GM10248 (cell line): Measurements from ENCODE around the gene SLC34A3.

Experiments
- CTCF ChIA-PET: fragments of 300-600 bp; sonication (Branson Sonifier 250); formaldehyde crosslinking; extraction: SDS; loops from one replicate; lab custom pipeline; 2021; ENCODE audit warnings: antibody characterized with exemption; lab: Yijun Ruan, JAX
- POLR2A ChIA-PET: fragments of 350-650 bp; sonication (Branson Sonifier 250); formaldehyde crosslinking; extraction: SDS; loops from one replicate; lab custom pipeline; 2020; ENCODE audit warnings: antibody characterized with exemption; lab: Yijun Ruan, JAX
- DNase-seq: peaks from one replicate; pipeline ENCODE4 v3.0.0; 2012; ENCODE audit errors: extremely low spot score
- TF ChIP-seq, protein P1 (sequence below): IDR thresholded peaks from 2 replicates; pipeline ENCODE4 v1.5.1; 2012; ENCODE audit warnings: mild to moderate bottlenecking, low read depth; ENCODE audit errors: extremely low read depth, missing control alignments, control extremely low read depth

SLC34A3 gene

DNA sequence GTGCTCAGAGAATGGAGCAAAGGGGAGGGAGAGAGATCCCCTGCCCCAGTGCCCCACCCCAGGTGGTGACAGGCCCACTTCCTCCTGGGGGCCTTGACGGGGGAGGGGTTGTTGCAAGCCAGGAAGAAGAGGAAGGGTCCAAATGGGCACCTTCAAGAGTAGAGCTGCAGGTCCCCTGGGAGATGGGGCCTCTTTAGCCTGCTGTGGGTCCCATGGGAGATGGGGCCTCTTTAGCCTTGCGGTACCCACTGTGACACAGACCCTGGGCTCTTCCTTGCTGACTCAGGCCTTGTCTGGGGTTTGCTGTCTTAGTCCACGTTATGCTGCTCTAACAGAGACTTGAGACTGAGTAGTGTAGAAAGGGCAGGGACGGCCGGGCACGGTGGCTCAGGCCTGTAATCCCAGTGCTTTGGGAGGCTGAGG lies 37.2 kb downstream of the SLC34A3 start:
- ChIA-PET POLR2A (interaction anchor here (1.0 to 1.2 kb wide), 2 partner anchors 25 to 27 kb away, joined by 3 to 6 read pairs; partner anchors contain the start of gene TUBB4B), CTCF (interaction anchor here (0.9 to 1.3 kb wide), 4 partner anchors 9 to 239 kb away, joined by 3 to 4 read pairs (median 4); partner anchors contain the start of gene TOR4A)
- DNase-seq: no peak
- TF ChIP-seq, protein P1, sequence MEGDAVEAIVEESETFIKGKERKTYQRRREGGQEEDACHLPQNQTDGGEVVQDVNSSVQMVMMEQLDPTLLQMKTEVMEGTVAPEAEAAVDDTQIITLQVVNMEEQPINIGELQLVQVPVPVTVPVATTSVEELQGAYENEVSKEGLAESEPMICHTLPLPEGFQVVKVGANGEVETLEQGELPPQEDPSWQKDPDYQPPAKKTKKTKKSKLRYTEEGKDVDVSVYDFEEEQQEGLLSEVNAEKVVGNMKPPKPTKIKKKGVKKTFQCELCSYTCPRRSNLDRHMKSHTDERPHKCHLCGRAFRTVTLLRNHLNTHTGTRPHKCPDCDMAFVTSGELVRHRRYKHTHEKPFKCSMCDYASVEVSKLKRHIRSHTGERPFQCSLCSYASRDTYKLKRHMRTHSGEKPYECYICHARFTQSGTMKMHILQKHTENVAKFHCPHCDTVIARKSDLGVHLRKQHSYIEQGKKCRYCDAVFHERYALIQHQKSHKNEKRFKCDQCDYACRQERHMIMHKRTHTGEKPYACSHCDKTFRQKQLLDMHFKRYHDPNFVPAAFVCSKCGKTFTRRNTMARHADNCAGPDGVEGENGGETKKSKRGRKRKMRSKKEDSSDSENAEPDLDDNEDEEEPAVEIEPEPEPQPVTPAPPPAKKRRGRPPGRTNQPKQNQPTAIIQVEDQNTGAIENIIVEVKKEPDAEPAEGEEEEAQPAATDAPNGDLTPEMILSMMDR: no peak

DNA sequence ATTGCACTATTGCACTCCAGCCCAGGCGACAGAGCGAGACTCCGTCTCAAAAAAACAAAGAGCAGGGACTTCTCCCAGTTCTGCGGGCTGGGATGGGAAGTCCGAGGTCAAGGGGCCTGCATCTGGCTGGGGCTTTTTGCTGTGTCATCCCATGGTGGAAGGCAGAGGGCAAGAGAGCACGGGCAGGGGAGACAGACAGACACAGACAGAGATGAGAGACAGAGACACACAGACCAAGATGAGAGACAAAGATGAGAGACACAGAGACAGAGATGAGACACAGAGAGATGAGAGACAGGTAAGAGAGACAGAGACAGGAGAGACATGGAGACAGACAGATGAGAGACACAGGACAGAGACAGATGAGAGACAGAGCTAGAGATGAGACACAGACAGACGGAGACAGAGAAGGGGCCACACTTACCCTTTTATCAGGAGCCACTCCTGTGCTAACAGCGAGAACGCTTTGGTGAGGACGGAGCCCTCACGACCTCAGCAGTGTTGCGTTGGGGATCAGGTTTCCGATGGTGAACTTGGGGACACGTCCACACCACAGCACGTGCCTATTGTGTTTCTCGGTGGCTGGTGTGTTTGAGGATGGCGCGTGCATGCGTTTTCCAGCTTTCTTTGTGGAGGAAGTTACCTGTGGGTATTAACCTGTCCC lies 38.0 kb downstream of the SLC34A3 start:
- POLR2A ChIA-PET: interaction anchor here (1.0 to 1.1 kb wide), 2 partner anchors 28 kb away, joined by 3 to 6 read pairs; partner anchors contain the start of gene TUBB4B
- CTCF ChIA-PET: interaction anchor here (0.9 to 1.1 kb wide), 2 partner anchors 9 to 10 kb away, joined by 3 to 4 read pairs; partner anchors contain the start of gene TOR4A
- DNase-seq: no peak

DNA sequence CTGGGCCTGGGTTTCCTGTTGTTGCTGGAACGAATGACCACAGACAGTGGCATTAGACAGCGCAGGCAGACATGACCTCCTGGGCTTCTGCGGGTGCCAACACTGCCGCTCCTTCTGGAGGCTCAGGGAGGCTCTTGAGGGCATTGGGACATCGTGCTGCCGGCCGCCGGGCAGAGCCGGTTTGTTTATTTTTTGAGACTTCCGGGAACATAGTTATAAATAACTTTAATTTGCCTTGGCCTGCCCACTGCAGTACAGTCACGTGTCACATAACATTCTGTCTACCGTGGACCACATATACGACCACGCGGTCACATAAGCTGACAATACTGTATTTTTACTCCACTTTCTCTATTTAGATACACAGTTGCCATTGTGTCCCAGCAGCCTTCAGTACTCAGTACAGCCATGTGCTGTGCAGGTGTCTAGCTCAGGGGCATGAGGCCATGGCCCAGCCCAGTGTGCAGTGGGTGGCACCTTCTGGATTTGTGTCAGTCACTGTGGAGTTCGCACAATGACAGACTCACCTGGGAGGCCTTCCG lies 38.6 kb downstream of the SLC34A3 start:
- no peak for DNase-seq
- POLR2A ChIA-PET: interaction anchor here (1.1 kb wide), 1 partner anchor 28 kb away, joined by 6 read pairs; the partner anchor contains the start of gene TUBB4B
- TF ChIP-seq, protein P1: no peak
- CTCF ChIA-PET: interaction anchor here (0.9 to 1.1 kb wide), 2 partner anchors 8 to 10 kb away, joined by 3 to 4 read pairs; partner anchors contain the start of gene TOR4A

More for the DNA sequence above, 38.0 kb downstream of the SLC34A3 start:
- TF ChIP-seq, protein P1: no peak

DNA sequence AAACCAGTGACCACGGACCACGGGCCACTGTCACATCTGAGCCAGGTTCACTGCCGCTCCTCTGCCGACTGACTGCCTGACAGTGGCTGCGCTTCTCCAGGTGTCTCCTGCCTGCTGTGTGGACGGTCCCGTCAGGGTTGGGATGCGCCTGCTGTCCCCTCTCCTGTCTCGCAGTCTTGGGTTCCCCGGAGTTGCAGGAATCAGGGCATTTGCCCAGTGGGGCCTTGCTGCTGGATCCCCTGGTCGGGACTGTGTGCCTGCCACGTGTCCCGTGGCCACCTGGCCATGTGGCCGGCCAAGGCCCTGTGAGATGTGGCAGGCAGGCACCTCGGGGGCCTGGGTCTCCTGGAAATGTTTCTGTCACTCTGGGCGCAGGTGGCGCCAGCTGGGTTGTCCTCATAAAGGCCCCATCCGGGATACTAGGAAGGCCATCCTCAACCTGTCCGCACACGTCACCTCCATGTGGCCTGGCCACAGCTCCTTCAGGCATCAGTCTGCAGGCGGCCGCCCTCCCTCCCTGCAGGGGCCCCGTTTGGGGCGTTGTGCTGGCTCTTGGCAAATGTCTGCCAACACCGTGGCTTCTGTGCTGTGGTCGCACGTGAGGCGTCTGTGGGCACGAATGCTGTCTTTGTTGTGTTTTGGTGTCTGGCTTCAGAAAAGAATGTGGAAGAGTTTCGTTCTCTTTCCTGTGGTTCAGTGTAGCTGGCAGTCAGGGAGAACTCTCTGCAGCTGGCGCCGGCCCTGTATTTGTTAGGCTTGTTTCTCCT lies 40.4 kb downstream of the SLC34A3 start:
- CTCF ChIA-PET: interaction anchor here (0.9 to 1.6 kb wide), 2 partner anchors 16 to 31 kb away, joined by 3 to 5 read pairs; partner anchors contain the start of gene NRARP
- no peak for DNase-seq
- TF ChIP-seq, protein P1: no peak
- POLR2A ChIA-PET: no interaction called here

DNA sequence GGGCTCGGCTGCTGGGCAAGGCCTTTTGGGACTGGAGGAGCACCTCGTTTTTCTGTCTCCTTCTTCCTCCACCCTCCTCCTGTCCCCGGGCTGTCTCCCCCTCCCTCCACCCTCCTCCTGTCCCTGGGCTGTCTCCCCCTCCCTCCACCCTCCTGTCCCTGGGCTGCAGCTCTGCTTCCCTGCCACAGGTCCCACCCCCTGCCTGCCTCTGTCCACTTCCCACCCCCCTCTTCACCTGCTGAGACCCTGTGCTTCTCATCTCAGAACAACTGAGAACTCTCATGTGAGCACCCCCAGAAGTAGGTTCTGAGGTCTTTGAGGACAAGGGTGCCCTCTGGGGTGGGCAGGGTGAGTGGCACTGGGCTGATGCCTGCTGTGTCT lies 41.0 kb downstream of the SLC34A3 start:
- no peak for DNase-seq
- CTCF ChIA-PET: interaction anchor here (1.5 to 1.6 kb wide), 2 partner anchors 11 to 15 kb away, joined by 5 to 7 read pairs; no protein-coding TSS in a partner anchor
- POLR2A ChIA-PET: no interaction called here
- TF ChIP-seq, protein P1: no peak

DNA sequence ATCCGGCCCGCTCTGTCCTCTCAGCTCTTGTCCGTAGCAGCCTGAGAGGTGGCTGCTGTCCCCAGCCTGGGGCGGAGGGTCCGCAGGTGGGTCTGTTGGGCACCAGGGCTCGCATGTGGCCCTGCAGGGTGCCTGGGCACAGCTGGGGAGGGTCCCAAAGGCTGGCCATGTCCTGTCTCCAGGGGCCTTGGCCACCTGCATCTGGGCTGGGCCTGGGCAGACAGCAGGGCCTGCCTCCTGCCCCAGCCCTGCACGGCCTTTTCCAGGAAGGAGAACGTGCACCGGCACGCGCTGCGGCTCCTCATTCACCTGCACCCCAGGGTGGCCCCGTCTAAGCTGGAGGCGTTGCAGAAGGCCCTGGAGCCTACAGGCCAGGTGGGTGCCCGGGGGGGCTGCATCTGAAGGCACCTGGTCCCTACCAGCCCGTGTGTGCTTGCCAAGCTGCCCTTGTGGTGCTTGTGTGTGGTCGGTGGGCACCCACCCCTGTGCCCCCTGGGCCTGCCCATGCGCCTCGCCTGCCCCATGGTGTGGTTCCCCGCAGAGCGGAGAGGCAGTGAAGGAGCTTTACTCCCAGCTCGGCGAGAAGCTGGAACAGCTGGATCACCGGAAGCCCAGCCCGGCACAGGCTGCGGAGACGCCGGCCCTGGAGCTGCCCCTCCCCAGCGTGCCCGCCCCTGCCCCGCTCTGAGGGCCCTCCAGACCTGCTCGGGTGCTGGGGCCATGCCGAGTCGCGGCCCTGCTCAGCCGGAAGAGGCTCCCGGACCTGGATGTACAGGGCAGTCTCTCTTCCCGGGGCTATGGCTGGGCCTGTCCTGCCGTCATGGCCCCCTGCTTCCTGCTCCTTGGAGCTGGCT lies 41.8 kb downstream of the SLC34A3 start:
- ChIA-PET POLR2A (no interaction called here), CTCF (interaction anchor here (1.5 to 1.6 kb wide), 2 partner anchors 12 to 14 kb away, joined by 5 to 7 read pairs; no protein-coding TSS in a partner anchor)
- DNase-seq: no peak
- TF ChIP-seq, protein P1: no peak
